Measurements from ENCODE around the gene SARDH. TPM values are rescaled to one million over a fixed set of nuclear protein-coding genes. Genes with fewer than 3 reads are reported as not detected.
A peak's percentile ranks its signal among the peaks of the same experiment; 100 is the strongest.

Gene SARDH
- polyA plus RNA-seq, 10 donors: 3.0 to 7.1 (median 4.6) TPM

GRCh38 chr9:133704711-133705181 lies 33.4 kb downstream of the SARDH start:
- no peak for DNase-seq

DNA sequence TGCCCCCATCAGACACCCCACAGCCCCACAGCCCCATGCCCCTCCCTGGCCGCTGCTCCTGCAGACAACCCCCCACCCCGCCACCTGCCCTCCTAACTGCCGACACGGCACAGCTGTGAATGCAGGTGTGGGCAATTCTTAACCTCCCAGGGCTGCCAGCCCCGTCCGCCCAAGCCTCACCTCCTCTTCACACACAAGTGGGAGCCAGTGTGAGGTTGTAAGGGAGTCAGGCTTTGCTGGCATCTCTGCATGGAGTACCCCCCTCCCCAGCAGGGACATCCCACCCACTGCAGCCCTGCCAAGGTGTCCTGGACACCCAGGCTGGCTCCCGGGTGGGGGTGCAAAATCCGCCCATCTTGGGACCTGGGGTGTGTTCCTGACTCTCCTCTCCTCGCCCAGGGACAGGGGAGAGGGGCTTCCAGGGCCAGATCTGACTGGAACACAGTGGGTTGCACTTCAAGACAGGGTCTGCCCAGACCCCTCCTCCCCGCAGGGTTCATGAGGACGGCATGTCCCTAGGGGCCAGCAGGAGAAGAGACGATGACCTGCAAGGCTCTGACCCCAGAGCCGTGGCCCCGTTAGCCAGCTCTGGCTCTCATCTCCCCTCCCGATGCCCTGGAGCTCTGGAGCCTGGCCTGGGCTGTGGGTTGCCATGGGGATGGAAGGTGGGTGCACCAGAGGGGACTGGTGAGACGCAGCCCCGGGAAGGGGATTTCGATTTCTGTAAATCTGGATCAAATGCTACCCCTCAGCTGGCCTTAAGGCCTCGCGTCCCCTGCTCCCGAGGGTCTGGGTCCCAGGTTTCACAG lies 34.4 kb downstream of the SARDH start:
- no peak for DNase-seq

GRCh38 chr9:133702798-133703590 lies 35.2 kb downstream of the SARDH start:
- no peak for DNase-seq

GRCh38 chr9:133701981-133702797 lies 36.0 kb downstream of the SARDH start:
- peak in 2 of 3 donors; percentile 27 to 83 for DNase-seq

DNA sequence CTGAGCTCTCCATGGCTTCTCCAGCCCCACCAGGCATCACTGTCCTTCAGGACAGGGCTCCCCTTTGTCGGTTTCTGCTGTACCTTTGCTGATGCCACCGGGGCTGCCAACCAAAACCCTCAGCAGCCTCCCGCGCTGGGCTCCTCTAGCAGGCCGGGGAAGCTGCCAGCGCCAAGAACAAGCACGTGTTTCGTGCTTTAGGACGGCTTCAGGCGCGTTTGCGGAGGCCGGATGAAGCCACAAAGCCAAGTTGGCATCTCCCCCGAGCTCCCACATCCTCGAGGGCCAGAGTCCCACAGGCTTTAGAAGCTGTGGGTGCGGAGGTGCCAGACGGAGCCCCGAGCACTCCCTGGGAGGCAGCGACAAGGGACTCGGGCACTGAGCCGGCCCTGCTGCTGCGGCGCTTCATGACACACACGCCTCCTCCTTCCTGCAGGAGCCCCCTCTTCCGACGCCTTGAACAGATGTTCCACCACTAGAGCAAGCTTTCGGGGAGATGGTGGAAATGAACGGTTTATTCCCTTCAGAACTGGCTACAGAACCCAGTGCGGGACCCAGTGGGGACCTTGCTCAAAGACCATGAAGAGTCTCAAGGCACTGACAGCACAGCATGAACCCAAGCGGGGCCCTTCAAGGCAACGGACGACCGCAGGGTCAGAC lies 36.7 kb downstream of the SARDH start:
- no peak for DNase-seq

DNA sequence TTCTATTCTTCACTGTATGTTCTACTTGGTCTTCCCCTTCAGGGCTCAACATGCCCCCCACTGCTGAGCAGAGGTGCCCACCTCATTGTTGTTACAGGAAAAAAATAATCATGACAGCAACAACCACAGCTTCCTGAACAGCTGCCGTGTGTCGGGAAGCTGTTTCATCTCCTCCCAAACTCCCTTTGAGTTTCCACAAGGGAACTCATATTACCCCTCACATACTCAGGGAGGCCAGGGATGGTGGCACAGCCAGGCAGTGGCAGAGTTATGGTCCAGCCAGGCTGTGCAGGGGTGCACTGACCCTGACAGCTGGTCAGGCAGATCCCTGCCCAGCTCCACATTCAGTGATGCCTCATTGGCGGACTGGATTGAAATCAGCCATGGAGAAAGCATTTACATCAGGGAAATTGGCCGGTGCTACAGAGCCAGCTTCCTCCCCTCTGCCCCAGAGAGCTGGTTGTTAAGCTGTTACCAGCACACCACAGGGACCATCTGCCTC lies 37.3 kb downstream of the SARDH start:
- DNase-seq: no peak

GRCh38 chr9:133699546-133699945 lies 38.6 kb downstream of the SARDH start:
- DNase-seq: no peak

DNA sequence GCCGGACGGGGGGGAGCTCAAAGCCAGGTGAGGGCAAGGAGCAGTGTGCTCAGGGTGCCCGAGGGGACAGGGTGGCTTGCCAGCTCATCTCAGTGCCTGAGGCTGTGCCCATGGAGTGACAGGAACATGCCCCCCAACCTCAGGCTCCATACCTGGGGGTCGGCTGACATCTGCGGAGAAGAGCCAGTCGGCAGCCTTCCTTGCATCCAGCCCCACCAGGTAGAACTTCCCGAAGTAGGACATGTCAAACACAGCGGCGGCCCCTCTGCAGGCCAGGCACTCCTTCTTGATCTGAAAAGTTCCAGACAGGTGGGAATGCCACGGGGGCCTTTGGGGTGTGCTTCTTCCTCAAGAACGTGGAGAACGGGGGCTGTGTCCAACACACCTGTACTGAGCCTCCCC lies 42.1 kb downstream of the SARDH start:
- DNase-seq: no peak

DNA sequence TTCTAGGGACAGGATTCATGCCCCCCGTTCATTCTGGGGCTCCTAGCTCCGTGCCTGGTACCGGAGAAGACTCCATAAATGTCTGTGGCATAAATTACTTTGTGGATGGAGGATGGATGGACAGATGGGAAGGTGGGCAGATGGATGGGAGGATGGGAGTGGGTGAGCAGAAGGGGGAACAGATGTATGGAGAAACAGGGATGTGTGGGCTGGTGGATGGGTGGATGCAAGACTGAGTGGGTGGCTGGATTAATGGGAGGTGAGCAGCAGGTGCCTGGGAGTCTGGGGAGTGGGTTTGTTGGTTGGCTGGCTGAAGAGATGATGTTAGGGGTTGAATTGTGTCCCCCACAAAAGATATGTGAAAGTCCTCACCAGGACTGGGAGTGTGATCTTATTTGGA lies 43.5 kb downstream of the SARDH start:
- no peak for DNase-seq

DNA sequence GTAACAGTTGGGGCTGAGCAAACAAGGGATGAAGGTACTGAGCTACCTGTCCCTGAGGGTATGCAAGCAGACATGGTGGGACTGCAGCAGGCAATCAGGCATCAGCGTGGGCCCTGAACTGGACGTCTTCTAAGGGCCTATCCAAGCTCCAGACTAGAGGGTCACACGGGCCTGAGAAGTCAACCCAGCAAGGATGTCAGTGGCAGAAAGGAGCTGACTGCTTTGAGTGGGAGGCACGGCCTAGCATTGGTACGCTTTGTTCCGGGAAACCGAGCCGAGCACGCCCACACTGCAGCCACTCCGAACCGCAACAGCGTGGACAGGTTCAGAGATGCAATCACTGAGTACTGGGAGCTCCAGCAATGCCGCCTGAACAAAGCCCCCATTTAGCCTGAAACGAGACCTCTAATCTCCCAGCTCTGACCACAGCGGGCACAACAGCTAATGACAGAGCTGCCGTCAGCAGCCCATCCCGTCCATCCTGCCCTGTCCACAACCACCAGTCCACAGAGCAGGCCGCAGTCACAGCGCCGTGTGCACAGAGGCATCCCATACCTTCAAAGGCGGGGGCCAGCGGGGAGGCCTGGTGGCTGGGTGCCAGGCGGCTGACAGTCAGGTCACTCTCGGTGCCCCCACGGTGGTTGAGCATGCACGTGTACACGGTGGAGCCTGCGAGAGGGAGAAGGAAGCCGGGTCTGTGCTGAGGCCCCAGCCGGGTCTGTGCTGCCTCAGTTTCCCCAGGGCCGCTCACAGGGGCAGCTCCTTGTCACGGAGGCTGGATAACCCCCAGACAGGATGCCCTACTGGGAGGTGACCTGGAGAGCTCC lies 44.2 kb downstream of the SARDH start:
- no peak for DNase-seq

GRCh38 chr9:133693116-133693515 lies 45.0 kb downstream of the SARDH start:
- DNase-seq: no peak

GRCh38 chr9:133692364-133692985 lies 45.7 kb downstream of the SARDH start:
- no peak for DNase-seq

GRCh38 chr9:133691626-133692363 lies 46.4 kb downstream of the SARDH start:
- no peak for DNase-seq

GRCh38 chr9:133691191-133691590 lies 47.0 kb downstream of the SARDH start:
- DNase-seq: no peak

DNA sequence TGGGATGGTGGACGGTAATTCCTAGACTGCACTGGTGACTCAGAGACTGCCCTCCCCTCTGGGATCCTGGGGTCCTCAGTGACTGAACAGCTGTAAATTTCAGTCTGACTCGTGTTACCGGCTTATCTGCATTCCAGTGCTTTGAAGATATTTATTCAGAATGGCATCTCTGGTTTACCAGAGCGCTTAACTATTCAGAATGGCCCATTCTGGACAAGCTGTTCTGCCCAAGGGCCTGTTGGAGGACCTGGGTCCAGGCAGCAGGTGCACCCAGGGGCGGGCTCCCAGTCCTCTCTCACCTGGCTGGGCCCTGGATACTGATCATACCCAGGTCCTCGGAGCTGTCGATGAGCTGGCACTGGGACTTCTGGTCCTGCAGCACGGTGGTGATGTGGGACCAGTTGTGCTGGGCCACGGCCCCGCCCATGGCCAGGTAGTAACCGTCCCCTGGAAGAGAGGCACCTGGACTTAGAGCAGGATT lies 48.0 kb downstream of the SARDH start:
- DNase-seq: no peak

- DNase-seq: no peak
Measured at GRCh38 chr9:133689151-133689763, 48.9 kb downstream of the SARDH start.

DNA sequence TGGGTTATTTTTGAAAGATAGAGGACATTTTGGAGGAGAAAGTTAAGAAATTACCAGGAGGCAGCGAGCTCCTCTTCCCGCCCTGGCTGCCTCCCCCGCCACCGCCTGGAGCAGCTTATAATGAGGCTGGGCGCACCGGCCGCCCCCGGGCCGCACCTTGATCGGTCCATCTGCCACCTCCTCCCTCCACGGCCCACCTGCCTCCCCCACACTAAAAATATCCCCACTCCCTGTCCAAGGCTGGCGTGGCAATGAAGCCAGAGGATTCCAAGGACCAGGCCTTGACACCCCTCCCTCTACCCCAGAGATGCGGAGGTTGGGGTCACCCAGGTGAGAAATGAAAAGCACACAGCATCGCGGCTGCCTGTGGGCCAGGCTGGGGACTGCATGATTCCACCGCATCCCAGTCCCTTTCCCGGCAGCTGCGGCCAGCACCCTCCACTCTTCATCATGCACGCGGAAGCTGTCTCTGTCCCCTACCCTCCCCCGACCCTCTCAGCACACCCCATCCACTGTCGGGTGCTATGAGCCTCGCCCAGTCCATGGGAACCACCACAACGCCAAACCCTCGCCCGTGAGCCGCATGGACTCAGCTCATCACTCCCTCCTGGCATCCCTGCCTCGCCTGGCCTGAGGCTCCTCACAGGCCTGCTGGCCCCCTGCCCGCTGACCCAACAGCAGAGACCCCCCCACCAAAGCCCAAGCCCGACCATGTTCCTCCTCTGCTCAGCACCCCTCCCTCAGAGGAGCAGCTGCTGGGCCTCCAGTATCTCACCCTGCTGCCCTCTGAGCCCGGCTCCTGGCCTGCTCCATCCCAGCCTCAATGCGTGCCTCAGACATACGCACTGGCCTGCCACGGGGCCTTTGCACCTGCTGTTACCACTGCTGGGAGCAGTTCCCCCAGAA lies 50.0 kb downstream of the SARDH start:
- no peak for DNase-seq
